ENCODE data around the gene CDC26. TPM values are rescaled to one million over a fixed set of nuclear protein-coding genes. Genes with fewer than 3 reads are reported as not detected.
"Not testable (repeated sequence)": the region's sequence is repeated elsewhere in the genome, so short reads cannot be mapped to it uniquely, and the experiment has no call there.

The CDC26 gene
- total and polyA plus RNA-seq, 12 donors, result 25.7 to 63.7 (median 29.3) TPM

GRCh38 chr9:113257863-113258262 is 17.5 kb downstream of the CDC26 start:
- H3K4me3 ChIP-seq, result no peak overlapping the region
- TF ChIP-seq CTCF (IDR thresholded peaks at IDR 0.05) (no peak), POLR2A (IDR thresholded peaks at IDR 0.05) (no peak)
- H3K27me3 ChIP-seq, result no peaks in the 10 kb centered on the region
- intact Hi-C loops (cut with DNase I), result no loop called here
- peaks cover 0 to 46% of the 10 kb centered on the region in 2 donors for H3K36me3 ChIP-seq (replicated peaks in 1 of 2)
- no peak overlapping the region for H3K27ac ChIP-seq
- peaks cover 0 to 5% of the 10 kb centered on the region in 2 donors for H3K4me1 ChIP-seq (replicated peaks in 1 of 2)
- WGBS, 4 donors, result 93 to 100% (median 94%) methylated on average over 3 of the region's 3 CpGs
- no peaks in the 10 kb centered on the region for H3K9me3 ChIP-seq (replicated peaks in 1 of 3)
- no peak for DNase-seq

GRCh38 chr9:113255438-113255837 is 19.9 kb downstream of the CDC26 start:
- no peak for DNase-seq
- TF ChIP-seq CTCF (IDR thresholded peaks at IDR 0.05) (no peak), POLR2A (IDR thresholded peaks at IDR 0.05) (no peak)
- H3K27me3 ChIP-seq, result no peaks in the 10 kb centered on the region
- intact Hi-C loops (cut with DNase I), result no loop called here
- peaks cover 0 to 24% of the 10 kb centered on the region in 2 donors for H3K36me3 ChIP-seq (replicated peaks in 1 of 2)
- peaks cover 0 to 5% of the 10 kb centered on the region in 2 donors for H3K4me1 ChIP-seq (replicated peaks in 1 of 2)
- H3K4me3 ChIP-seq, result no peak overlapping the region
- no peaks in the 10 kb centered on the region for H3K9me3 ChIP-seq (replicated peaks in 1 of 3)
- WGBS, 4 donors, result 72 to 82% (median 78%) methylated on average over 6 of the region's 6 CpGs
- H3K27ac ChIP-seq, result no peak overlapping the region

- Histone ChIP-seq H3K27me3 (no peaks in the 10 kb centered on the region), H3K4me3 (no peak overlapping the region), H3K36me3 (replicated peaks in 1 of 2) (peaks cover 0 to 20% of the 10 kb centered on the region in 2 donors), H3K27ac (no peak overlapping the region), H3K4me1 (replicated peaks in 1 of 2) (peaks cover 0 to 5% of the 10 kb centered on the region in 2 donors), H3K9me3 (replicated peaks in 1 of 3) (no peaks in the 10 kb centered on the region)
- 90 to 96% (median 93%) methylated on average over 1 of the region's 1 CpG for WGBS, 4 donors
- no peak for TF ChIP-seq POLR2A (IDR thresholded peaks at IDR 0.05)
- no peak for TF ChIP-seq CTCF (IDR thresholded peaks at IDR 0.05)
- intact Hi-C loops (cut with DNase I), result no loop called here
- DNase-seq, result no peak
Observed at GRCh38 chr9:113254991-113255390, 20.4 kb downstream of the CDC26 start.

- no peaks in the 10 kb centered on the region for H3K27me3 ChIP-seq
- TF ChIP-seq CTCF (IDR thresholded peaks at IDR 0.05), result no peak
- no peak for TF ChIP-seq POLR2A (IDR thresholded peaks at IDR 0.05)
- H3K27ac ChIP-seq, result no peak overlapping the region
- H3K4me1 ChIP-seq (replicated peaks in 1 of 2), result no peaks in the 10 kb centered on the region
- no peak for DNase-seq
- 87 to 88% (median 87%) methylated on average over 2 of the region's 2 CpGs for WGBS, 4 donors
- H3K36me3 ChIP-seq (replicated peaks in 1 of 2), result no peaks in the 10 kb centered on the region
- no peak overlapping the region for H3K4me3 ChIP-seq
- no peaks in the 10 kb centered on the region for H3K9me3 ChIP-seq (replicated peaks in 1 of 3)
- intact Hi-C loops (cut with DNase I), result no loop called here
Observed at GRCh38 chr9:113250807-113251206, 24.6 kb downstream of the CDC26 start.

- DNase-seq; H3K4me1 ChIP-seq (replicated peaks in 1 of 2); H3K27me3 ChIP-seq; H3K36me3 ChIP-seq (replicated peaks in 1 of 2); H3K4me3 ChIP-seq; H3K27ac ChIP-seq; intact Hi-C loops (cut with DNase I); H3K9me3 ChIP-seq (replicated peaks in 1 of 3): not testable (repeated sequence)
- WGBS, 4 donors, result 97 to 100% (median 98%) methylated on average over 2 of the region's 2 CpGs
Observed at GRCh38 chr9:113249661-113250060, 25.7 kb downstream of the CDC26 start.

Measured in adrenal gland (tissue), 12 donors.